ENCODE data around the gene LIG1.

Gene LIG1

GRCh38 chr19:48117515-48118130 is 52.5 kb downstream of the LIG1 start:
- Histone ChIP-seq H3K4me3 (ENCODE audit: low read depth in 1 of 2, low read length in 2 of 2) (no peak overlapping the region), H3K9me3 (ENCODE audit: low read length) (no peaks in the 10 kb centered on the region), H3K36me3 (ENCODE audit: insufficient read depth, low read length) (no peaks in the 10 kb centered on the region), H3K4me1 (ENCODE audit: insufficient read depth, low read length) (no peaks in the 10 kb centered on the region), H3K27ac (ENCODE audit: low read depth, low read length) (no peak overlapping the region), H3K9ac (ENCODE audit: low read length) (no peak overlapping the region), H3K27me3 (ENCODE audit: control insufficient read depth in 1 of 2, insufficient read depth in 2 of 2, low read length in 2 of 2) (no peaks in the 10 kb centered on the region)

DNA sequence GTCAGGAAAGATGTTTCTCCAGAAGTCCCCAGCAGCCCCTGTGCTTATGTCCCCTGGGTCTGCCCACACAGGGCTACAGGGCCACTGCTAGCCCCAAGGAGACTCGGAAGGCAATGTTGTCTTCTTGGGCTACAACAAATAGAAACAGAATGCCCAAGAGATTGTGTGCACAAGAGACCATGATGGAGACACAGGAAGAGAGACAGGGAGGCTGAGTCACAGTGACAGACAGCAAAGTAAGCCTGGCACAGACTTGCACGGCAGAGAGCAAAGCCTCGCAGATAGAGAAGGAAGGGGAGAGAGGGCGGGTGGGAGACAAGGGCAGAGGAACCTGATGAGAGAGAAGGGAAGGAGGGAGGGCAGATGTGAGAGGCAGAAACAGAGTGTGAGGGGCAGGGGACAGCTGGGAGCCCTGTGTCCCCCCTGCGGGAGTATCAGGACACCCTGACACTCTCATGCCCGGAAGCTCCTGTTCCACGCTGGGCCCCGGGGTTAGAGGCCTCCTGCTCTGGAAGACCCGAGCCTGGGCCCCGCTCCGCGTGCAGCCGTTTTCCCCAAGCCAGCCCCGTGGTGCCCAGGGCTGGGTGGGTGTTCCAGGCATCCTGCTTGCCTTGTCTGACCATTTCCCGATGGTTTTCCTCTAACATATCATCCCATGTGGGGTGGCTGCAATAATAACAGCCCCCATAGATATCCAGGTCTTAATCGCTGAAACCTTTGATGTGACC is 56.8 kb downstream of the LIG1 start:
- no peaks in the 10 kb centered on the region for H3K36me3 ChIP-seq (ENCODE audit: insufficient read depth, low read length)
- peaks cover 9% of the 10 kb centered on the region for H3K4me1 ChIP-seq (ENCODE audit: insufficient read depth, low read length)
- H3K27ac ChIP-seq (ENCODE audit: low read depth, low read length): no peak overlapping the region
- no peaks in the 10 kb centered on the region for H3K27me3 ChIP-seq (ENCODE audit: control insufficient read depth in 1 of 2, insufficient read depth in 2 of 2, low read length in 2 of 2)
- H3K9ac ChIP-seq (ENCODE audit: low read length): no peak overlapping the region
- no peak overlapping the region for H3K4me3 ChIP-seq (ENCODE audit: low read depth in 1 of 2, low read length in 2 of 2)
- no peaks in the 10 kb centered on the region for H3K9me3 ChIP-seq (ENCODE audit: low read length)

- H3K36me3 ChIP-seq (ENCODE audit: insufficient read depth, low read length): no peaks in the 10 kb centered on the region
- H3K9ac ChIP-seq (ENCODE audit: low read length): no peak overlapping the region
- H3K27me3 ChIP-seq (ENCODE audit: control insufficient read depth in 1 of 2, insufficient read depth in 2 of 2, low read length in 2 of 2): no peaks in the 10 kb centered on the region
- H3K27ac ChIP-seq (ENCODE audit: low read depth, low read length): no peak overlapping the region
- H3K4me1 ChIP-seq (ENCODE audit: insufficient read depth, low read length): peaks cover 18% of the 10 kb centered on the region
- no peaks in the 10 kb centered on the region for H3K9me3 ChIP-seq (ENCODE audit: low read length)
- H3K4me3 ChIP-seq (ENCODE audit: low read depth in 1 of 2, low read length in 2 of 2): peak overlapping the region in 1 of 2 donors; percentile 72
Measured at GRCh38 chr19:48111280-48111679, 58.9 kb downstream of the LIG1 start.

- H3K4me3 ChIP-seq (ENCODE audit: low read depth in 1 of 2, low read length in 2 of 2): peak within 1 kb of the TSS; percentile 36 to 72
- H3K27ac ChIP-seq (ENCODE audit: low read depth, low read length): peak within 1 kb of the TSS; percentile 96
- H3K27me3 ChIP-seq (ENCODE audit: control insufficient read depth in 1 of 2, insufficient read depth in 2 of 2, low read length in 2 of 2): no peaks in the 10 kb centered on the region
- H3K9ac ChIP-seq (ENCODE audit: low read length): peak within 1 kb of the TSS; percentile 57
- H3K4me1 ChIP-seq (ENCODE audit: insufficient read depth, low read length): peaks cover 18% of the 10 kb centered on the region
- H3K9me3 ChIP-seq (ENCODE audit: low read length): no peaks in the 10 kb centered on the region
- H3K36me3 ChIP-seq (ENCODE audit: insufficient read depth, low read length): no peaks in the 10 kb centered on the region
Measured at GRCh38 chr19:48110350-48110966, 59.7 kb downstream of the LIG1 start, which contains the start of gene PLA2G4C. Gene PLA2G4C, minus strand, starts transcription at chr19:48110817. Its CDS starts 4,288 bp downstream, at chr19:48106529.

DNA sequence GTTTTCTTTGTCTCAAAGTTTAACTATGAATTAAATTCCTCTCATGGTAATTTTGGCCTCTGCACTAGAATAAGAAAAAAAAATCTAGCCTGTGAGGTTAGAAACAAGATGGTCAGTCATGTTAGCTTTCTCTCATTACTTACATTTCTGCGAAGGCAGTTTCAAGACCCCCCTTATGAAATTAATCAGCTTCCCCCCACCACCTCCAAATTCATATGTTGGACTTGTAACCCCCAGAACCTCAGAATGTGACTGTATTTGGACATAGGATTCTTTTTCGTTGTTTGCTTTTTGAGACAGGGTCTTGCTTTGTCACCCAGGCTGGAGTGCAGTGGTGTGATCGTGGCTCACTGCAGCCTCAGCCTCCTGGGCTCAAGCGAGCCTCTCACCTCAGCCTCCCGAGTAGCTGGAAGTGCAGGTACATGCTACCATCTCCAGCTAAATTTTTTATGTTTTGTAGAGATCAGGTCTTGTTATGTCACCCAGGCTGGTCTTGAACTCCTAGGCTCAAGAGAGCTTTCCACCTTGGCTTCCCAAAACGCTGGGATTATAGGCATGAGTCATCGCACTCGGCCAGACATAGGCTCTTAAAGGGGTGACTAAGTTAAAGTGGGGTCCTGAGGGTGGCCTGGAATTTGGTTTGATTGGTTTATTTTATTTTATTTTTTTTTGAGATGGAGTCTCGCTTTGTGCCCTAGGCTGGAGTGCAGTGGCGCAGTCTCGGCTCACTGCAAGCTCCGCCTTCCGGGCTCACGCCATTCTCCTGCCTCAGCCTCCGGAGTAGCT is 61.0 kb downstream of the LIG1 start:
- peaks cover 18% of the 10 kb centered on the region for H3K4me1 ChIP-seq (ENCODE audit: insufficient read depth, low read length)
- no peak overlapping the region for H3K9ac ChIP-seq (ENCODE audit: low read length)
- no peaks in the 10 kb centered on the region for H3K9me3 ChIP-seq (ENCODE audit: low read length)
- H3K27ac ChIP-seq (ENCODE audit: low read depth, low read length): no peak overlapping the region
- no peak overlapping the region for H3K4me3 ChIP-seq (ENCODE audit: low read depth in 1 of 2, low read length in 2 of 2)
- no peaks in the 10 kb centered on the region for H3K36me3 ChIP-seq (ENCODE audit: insufficient read depth, low read length)
- no peaks in the 10 kb centered on the region for H3K27me3 ChIP-seq (ENCODE audit: control insufficient read depth in 1 of 2, insufficient read depth in 2 of 2, low read length in 2 of 2)

DNA sequence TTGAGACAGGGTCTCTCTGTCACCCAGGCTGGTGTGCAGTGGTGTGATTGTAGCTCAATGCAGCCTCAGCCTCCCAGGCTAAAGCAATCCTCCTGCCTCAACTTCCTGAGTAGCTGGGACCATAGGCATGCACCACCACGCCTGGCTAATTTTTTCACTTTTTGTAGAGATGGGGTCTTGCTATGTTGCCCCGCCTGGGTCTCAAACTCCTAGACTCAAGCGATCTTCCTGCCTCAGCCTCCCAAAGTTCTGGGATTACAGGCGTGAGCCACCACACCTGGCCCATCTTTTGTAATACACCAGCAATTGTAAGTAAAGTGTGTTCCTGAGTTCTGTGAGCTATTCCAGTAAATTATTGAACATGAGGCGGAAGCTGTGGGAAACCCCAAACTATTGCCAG is 66.2 kb downstream of the LIG1 start:
- Histone ChIP-seq H3K27me3 (ENCODE audit: control insufficient read depth in 1 of 2, insufficient read depth in 2 of 2, low read length in 2 of 2) (no peaks in the 10 kb centered on the region), H3K9ac (ENCODE audit: low read length) (no peak overlapping the region), H3K4me3 (ENCODE audit: low read depth in 1 of 2, low read length in 2 of 2) (no peak overlapping the region), H3K36me3 (ENCODE audit: insufficient read depth, low read length) (peaks cover 11% of the 10 kb centered on the region), H3K9me3 (ENCODE audit: low read length) (no peaks in the 10 kb centered on the region), H3K4me1 (ENCODE audit: insufficient read depth, low read length) (peaks cover 9% of the 10 kb centered on the region), H3K27ac (ENCODE audit: low read depth, low read length) (no peak overlapping the region)

DNA sequence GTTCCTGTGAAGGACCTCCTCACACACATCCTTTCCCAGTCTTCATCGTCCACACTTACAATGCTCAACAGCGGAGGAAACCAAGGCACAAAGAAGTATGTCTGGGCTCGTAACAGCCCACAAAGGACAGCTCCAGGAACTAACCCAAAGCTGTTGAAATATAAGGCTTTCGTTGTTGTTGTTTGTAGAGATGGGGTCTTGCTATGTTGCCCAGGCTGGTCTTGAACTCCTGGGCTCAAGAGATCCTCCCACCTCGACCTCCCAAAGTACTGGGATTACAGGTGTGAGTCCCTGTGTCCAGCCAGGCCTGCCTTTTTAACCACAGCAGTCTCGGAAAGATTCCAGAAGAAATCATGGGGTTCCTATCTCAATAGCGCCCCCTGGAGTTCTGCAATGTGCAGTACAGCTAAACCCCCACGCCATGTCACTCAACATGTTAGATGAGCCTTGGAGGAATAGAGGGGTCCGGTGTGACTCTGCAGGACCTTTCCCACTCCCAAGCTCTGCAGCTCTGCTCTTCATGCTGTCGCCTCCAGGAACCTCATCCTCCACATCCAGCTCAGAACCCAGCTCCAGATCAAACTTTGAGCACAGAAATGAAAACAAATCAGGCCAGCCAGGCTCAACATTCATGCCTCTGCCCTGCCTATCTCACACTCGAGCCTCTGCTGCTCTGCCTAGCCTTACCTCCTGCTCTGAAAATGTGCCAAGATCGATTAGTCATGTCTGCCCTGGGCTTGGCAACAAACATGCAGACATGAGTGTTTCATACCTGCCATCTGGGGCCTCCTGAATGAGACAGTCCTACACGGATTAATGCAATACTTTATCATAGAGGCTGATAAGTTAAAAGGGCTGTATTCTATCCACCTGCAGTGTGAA is 67.0 kb downstream of the LIG1 start:
- no peaks in the 10 kb centered on the region for H3K9me3 ChIP-seq (ENCODE audit: low read length)
- H3K27ac ChIP-seq (ENCODE audit: low read depth, low read length): no peak overlapping the region

DNA sequence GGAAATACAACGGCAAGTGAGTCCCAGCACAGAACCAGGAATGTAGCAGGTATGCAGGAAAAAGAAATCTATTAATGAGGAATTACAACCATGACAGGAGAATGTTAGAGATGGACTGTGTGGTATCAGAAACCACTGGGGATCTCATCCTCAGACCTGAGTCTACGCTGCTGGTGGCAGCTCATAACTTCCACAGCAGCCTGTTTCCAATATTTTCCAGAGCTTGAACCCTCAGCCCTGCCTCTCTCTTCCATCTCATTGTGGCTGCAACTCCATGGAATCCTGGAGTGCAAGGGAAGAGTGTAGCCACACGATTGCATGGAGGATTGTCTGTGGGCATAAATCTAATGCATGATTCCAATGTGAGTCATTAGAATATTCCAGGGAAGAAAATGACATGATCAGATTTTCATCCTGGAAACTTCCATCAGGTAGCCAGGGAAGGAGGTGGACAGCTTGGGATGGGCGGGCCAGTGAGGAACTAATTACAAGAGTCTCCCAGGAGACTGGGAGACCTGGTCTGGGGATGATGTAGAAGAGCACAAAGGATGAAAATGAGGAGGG is 74.5 kb downstream of the LIG1 start:
- Histone ChIP-seq H3K9ac (ENCODE audit: low read length) (no peak overlapping the region), H3K27ac (ENCODE audit: low read depth, low read length) (no peak overlapping the region), H3K27me3 (ENCODE audit: control insufficient read depth in 1 of 2, insufficient read depth in 2 of 2, low read length in 2 of 2) (no peaks in the 10 kb centered on the region), H3K4me1 (ENCODE audit: insufficient read depth, low read length) (no peaks in the 10 kb centered on the region), H3K4me3 (ENCODE audit: low read depth in 1 of 2, low read length in 2 of 2) (no peak overlapping the region), H3K9me3 (ENCODE audit: low read length) (no peaks in the 10 kb centered on the region), H3K36me3 (ENCODE audit: insufficient read depth, low read length) (peaks cover 38% of the 10 kb centered on the region)

More for the DNA sequence above, 67.0 kb downstream of the LIG1 start:
- H3K36me3 ChIP-seq (ENCODE audit: insufficient read depth, low read length): peaks cover 12% of the 10 kb centered on the region
- H3K4me3 ChIP-seq (ENCODE audit: low read depth in 1 of 2, low read length in 2 of 2): no peak overlapping the region
- H3K4me1 ChIP-seq (ENCODE audit: insufficient read depth, low read length): peaks cover 7% of the 10 kb centered on the region
- H3K27me3 ChIP-seq (ENCODE audit: control insufficient read depth in 1 of 2, insufficient read depth in 2 of 2, low read length in 2 of 2): no peaks in the 10 kb centered on the region
- H3K9ac ChIP-seq (ENCODE audit: low read length): no peak overlapping the region

- Histone ChIP-seq H3K27me3 (ENCODE audit: control insufficient read depth in 1 of 2, insufficient read depth in 2 of 2, low read length in 2 of 2) (no peaks in the 10 kb centered on the region), H3K4me1 (ENCODE audit: insufficient read depth, low read length) (peaks cover 5% of the 10 kb centered on the region), H3K9me3 (ENCODE audit: low read length) (no peaks in the 10 kb centered on the region), H3K36me3 (ENCODE audit: insufficient read depth, low read length) (peaks cover 38% of the 10 kb centered on the region), H3K27ac (ENCODE audit: low read depth, low read length) (no peak overlapping the region), H3K9ac (ENCODE audit: low read length) (no peak overlapping the region), H3K4me3 (ENCODE audit: low read depth in 1 of 2, low read length in 2 of 2) (no peak overlapping the region)
Measured at GRCh38 chr19:48094855-48095203, 75.3 kb downstream of the LIG1 start.

DNA sequence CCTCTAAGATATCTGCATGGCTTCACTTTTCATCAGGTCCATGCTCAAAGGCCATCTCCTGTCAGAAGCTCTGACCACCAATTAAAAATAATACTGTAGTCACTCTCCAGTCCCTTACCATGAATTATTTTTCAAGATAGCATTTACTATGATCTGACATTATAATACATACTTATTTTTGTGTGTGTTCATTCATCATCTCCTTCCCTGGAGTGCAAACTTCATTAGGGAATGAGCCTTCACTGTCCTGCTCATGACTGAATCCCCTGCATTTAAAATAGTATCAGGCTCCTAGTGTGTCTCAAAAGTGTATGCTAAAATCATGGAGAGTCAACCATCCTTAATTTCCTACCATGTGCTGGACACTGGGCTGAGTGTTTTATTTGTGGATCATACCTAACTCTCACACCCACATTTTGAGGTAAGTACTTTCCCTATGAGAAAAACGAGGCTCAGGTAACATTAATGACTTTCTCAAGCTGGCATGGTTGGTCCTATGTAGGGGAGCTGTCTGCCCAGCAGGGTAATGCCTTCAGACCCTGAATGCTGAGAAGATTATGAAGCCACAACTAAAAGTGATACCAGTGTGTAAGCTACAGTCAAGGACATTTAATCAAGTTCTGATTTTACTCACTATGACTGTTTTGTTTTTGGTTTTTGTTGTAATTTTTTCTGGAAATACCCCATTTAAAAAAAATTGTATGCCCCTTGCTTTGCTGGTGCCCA is 75.9 kb downstream of the LIG1 start:
- H3K36me3 ChIP-seq (ENCODE audit: insufficient read depth, low read length): peaks cover 33% of the 10 kb centered on the region
- no peaks in the 10 kb centered on the region for H3K27me3 ChIP-seq (ENCODE audit: control insufficient read depth in 1 of 2, insufficient read depth in 2 of 2, low read length in 2 of 2)
- H3K4me3 ChIP-seq (ENCODE audit: low read depth in 1 of 2, low read length in 2 of 2): no peak overlapping the region
- peaks cover 9% of the 10 kb centered on the region for H3K4me1 ChIP-seq (ENCODE audit: insufficient read depth, low read length)
- H3K27ac ChIP-seq (ENCODE audit: low read depth, low read length): no peak overlapping the region
- H3K9me3 ChIP-seq (ENCODE audit: low read length): no peaks in the 10 kb centered on the region
- no peak overlapping the region for H3K9ac ChIP-seq (ENCODE audit: low read length)
